ENCODE data around the gene PCNX2.
"Not testable (repeated sequence)": the region's sequence is repeated elsewhere in the genome, so short reads cannot be mapped to it uniquely, and the experiment has no call there.

Gene PCNX2

GRCh38 chr1:233215135-233215760 lies 80.3 kb downstream of the PCNX2 start:
- no peak for DNase-seq

- DNase-seq: no peak
Observed at GRCh38 chr1:233211595-233211994, 83.9 kb downstream of the PCNX2 start.

DNA sequence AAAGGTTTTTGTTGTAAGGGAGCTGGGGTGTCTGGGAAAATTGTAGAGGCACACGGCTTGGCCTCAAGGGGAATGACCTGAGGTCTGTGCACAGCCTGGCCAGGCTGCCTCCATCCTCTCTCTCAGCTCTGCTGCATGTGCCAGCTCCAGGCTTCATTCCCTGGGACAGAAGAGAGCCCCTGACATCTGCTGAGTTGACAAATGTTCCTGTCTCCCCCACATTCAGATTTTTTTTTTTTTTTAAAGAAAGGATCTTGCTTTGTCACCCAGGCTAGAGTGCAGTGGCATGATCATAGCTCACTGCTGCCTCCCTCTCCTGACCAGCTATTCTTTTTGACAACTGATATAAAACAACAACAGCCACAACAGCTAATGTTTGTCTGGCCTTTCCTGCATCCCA lies 84.4 kb downstream of the PCNX2 start:
- no peak for DNase-seq

DNA sequence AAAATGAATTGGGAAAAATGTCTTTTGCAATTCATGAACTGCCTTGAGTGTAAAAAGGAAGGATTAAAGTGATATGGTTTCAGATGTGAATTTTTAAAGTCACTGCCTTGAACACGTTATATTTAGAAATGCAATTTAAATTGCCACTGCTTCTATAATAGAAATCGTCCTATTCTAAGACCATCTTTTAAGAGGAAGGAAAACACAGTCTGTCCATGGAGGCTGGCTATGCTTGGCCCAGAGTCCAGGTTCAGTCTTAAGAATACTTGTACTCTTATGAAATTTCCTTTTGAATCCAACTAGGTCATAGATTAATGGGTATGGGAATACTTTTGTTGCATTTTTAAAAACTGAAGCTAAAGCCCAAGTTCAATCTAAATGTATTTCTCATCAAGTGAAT lies 86.0 kb downstream of the PCNX2 start:
- no peak for DNase-seq

DNA sequence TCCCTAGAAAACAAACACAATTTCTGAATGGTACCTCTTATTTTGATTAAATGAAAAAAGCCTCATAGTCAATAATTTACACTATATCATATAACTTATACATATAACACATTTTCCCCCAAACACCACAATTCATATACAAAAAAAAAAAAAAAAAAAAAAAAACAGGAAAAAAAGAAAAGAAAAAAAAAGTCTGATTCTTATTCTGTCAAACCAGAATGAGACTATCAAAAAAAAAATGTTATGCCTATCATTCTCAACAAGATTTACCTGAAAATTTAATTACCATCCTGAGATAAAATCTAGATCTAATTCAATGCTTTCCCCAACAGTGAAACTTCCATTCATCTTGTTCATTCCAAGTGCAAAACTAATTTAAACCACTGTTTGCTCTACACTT lies 86.8 kb downstream of the PCNX2 start:
- DNase-seq: no peak

DNA sequence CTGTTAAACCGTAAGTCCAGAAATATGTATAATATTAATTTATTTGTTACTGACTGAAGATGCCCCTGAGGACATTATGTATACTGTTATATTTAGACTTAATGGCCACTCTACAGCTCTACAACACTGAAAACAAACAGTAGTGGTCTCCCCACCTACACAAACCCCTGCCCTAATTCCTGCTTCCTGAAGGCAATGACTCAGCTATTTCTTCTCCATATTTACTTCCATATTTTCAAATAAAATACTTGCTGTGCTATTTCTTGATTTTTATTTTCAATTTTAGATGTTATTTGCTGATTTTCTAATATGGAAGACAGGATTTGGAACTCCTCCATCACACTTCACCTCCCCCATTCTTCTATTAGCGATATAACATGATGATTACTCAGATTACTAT lies 97.6 kb downstream of the PCNX2 start:
- no peak for DNase-seq

DNA sequence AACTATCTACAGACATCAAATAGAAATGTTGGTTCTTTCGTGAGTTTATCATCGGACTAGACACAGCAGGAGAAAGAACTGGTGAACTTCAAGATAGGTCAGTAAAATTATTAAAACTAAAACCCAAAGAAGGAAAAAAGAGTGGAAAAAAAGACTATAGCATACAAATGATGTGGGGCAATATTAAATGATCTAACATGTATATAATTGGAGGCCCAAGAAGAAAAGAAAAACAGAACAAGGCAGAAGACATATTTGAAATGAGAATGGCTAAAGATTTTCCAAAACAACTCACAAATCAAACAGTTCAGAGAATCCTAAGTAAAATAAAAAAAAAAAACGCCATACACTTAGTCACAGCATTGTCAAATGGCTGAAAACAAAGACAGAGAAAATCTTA lies 101.8 kb downstream of the PCNX2 start:
- DNase-seq: no peak

GRCh38 chr1:233190987-233191386 lies 104.5 kb downstream of the PCNX2 start:
- no peak for DNase-seq

GRCh38 chr1:233189526-233189925 lies 106.0 kb downstream of the PCNX2 start:
- no peak for DNase-seq

DNA sequence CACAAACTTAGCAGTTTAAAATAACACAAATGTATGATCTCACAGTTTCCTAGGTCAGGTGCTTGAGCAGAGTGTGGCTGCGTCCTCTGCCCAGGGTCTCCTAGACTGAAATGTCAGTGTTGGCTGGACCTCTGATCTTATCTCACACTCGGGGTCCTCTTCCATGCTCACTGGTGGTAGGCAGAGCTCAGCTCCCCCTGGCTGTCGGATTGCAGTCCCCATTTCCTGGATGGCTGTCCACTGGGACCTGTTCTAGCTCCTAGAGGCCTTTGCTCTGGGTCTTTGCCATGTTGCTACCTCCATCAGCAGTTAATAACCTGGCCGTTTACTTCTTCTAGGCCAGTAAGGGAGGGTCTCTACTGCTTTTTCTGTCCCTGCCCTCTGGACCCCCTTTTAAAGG lies 107.5 kb downstream of the PCNX2 start:
- no peak for DNase-seq

GRCh38 chr1:233183226-233184020 lies 112.1 kb downstream of the PCNX2 start:
- no peak for DNase-seq

DNA sequence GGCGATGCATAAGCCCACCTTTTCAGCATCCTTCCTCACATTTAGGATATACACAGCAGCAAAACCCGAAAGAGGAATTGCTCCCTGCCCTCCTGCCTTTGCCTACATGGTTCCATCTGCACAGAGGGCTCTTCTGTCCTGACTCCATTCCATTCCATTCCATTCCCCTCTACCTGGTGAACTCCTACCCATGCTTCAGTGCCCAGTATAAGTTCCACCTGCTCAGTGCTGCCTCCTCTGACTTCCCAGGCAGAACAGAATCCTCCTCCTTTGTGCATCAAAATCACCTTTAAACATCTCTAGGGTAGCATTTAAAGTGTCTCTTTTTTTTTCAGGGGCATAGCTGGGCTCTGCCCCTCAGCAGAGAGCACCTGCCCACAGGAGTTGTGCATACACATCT lies 112.9 kb downstream of the PCNX2 start:
- DNase-seq: no peak

DNA sequence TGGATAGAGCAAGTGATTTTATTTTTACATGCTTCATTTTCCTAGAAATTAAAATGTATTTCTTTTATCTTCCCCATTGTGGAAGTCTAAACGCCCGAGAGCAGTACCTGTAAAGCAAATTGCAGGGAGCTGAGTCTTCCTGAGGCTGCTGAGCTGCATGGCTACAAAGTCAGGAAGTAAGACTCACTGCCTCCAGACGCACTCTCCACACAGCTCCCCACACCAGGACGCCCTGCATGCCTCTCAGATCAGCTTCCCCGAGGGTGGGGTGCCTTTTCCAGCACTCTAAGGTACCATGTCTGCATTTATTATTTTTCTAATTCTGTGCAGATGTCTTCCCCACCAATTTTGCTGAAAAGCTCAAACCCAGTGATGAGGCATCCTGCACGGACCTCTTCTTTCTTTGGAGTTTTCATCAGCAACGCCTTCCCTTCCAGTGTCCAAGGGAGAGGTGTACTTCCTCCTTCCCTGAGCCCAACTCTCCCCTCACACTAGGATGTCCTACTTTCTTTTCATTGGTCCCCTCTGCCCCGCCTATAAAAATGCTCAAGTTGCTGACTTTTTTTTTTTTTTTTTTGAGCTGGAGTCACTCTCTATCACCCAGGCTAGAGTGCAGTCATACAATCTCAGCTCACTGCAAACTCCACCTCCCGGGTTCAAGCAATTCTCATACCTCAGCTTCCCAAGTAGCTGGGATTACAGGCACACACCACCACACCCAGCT lies 114.7 kb downstream of the PCNX2 start:
- DNase-seq: no peak

- not testable (repeated sequence) for DNase-seq
Observed at GRCh38 chr1:233179638-233180037, 115.9 kb downstream of the PCNX2 start.

- no peak for DNase-seq
Observed at GRCh38 chr1:233172201-233172600, 123.3 kb downstream of the PCNX2 start.

GRCh38 chr1:233170741-233171140 lies 124.8 kb downstream of the PCNX2 start:
- no peak for DNase-seq

DNA sequence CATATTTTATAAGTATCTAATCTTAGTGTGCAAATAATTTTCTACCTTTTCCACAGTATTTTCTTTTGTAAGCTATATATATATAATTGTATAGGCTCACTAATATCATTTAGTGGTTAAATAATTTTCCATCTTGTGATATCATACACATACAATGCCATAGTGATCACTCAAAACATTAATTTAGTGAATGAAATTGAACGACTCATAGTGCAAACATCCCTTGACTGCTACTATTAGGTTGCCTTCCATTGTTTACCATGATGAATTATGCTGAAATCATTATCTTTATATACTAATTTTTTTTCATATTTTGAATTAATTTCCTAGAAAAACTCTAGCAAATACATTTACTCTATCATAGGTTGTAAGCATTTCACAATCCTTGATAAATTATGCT lies 127.1 kb downstream of the PCNX2 start:
- DNase-seq: no peak

DNA sequence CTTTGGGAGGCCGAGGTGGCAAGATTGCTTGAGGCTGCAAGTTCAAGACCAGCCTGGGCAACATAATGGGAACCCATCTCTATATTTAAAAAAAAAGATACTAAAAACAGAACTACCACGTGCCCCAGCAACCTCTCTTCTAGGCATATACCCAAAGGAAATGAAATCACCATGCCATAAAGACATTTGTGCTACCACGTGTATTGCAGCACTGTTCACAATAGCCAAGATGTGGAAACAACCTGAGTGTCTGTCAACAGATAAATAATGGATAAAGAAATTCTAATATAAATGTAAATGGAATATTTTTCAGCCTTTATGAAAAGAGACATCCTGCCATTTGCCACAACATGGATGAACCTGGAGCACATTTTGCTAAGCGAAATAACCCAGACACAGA lies 128.6 kb downstream of the PCNX2 start:
- no peak for DNase-seq

GRCh38 chr1:233163696-233164095 lies 131.8 kb downstream of the PCNX2 start:
- no peak for DNase-seq

GRCh38 chr1:233158322-233158721 lies 137.2 kb downstream of the PCNX2 start:
- no peak for DNase-seq

DNA sequence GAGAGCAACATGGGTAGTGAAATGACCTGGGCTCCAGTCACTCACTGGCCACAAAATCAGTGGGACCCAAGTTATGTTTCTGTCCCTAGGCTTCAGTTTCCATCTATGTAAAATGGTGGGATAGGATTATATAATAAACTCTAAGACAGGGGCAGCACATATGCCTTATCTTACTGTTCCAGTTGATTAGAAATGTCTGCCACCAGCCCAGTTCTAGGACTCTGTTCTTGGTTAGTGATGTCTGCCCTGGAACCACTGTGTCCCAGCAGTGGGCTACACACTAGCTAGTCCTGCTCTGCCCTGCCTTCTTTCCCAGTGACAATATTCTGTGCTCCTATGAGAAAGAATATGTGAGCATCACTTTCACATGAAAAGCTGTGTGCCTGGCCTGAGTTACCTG lies 138.3 kb downstream of the PCNX2 start:
- no peak for DNase-seq

DNA sequence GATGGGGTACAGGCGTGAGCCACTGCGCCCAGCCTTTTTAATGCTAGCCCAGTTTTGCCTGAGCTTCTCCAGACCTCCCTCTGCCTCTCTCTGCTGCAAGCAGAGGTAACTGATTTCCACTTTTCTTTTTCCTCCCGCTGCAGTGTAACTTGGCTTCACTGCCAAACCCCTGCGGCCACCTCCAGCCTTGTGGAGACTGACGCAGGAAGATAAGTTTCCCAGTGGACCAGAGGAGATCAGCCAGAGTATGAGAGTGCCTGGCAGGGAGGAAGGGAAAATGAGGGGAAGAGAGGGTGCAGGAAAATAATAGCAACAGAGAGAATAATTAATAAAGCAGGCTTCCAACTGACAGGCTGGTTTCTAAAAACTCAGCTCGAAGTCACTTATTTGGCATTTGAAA lies 143.7 kb downstream of the PCNX2 start:
- DNase-seq: no peak

DNA sequence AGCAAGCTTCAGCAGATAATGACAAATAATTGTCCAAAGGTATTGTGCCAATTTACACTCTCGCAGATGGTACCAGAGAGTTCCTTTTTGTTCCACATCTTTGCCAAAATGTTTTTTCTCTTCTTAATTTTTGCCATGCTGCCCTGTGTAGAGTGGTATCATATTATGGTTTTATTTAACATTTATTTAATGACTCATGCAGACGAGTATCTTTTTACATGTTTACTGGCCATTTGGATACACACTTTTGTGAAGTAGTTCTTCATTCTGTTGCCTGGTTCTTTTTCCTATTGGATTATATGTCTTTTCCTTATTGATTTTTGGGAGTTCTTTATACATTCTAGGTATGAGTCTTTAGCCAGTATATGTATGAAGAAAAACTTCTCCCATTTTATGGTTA lies 151.1 kb downstream of the PCNX2 start:
- no peak for DNase-seq

- DNase-seq: no peak
Observed at GRCh38 chr1:233143241-233143640, 152.3 kb downstream of the PCNX2 start.

Measured in midbrain (tissue), 1 donor.